CD8-positive, alpha-beta memory T cell (primary cell): ENCODE measurements around the gene OSTM1. TPM values are rescaled to one million over a fixed set of nuclear protein-coding genes. Genes with fewer than 3 reads are reported as not detected.

Source experiments
- CTCF ChIA-PET: fragments of 350-600 bp; sonication (Branson Sonifier 250); formaldehyde crosslinking; loops from one replicate; lab custom pipeline; 2021; ENCODE audit warnings: antibody characterized with exemption; lab: Charles Lee
- POLR2A ChIA-PET: fragments of 350-600 bp; sonication (Branson Sonifier 250); formaldehyde crosslinking; loops from one replicate; lab custom pipeline; 2021; ENCODE audit warnings: antibody characterized with exemption; lab: Charles Lee
- DNase-seq, 5 donors: peaks; one replicate each; pipeline versions ENCODE4 v3.0.0 to v3.0.0-alpha.2; 2020 to 2022; ENCODE audit warnings: mixed read lengths in 1 of 5
- H3K27ac ChIP-seq: one replicate; pipeline ENCODE4 v1.7.0; 2013; ENCODE audit warnings: low read depth, mild to moderate bottlenecking, low read length, moderate library complexity
- H3K27me3 ChIP-seq: 2 replicates; pipeline ENCODE4 v1.7.0; 2013; ENCODE audit warnings: low read length, mild to moderate bottlenecking; ENCODE audit not compliant: insufficient read depth, poor library complexity, severe bottlenecking
- H3K36me3 ChIP-seq: 2 replicates; pipeline ENCODE4 v1.7.0; 2013; ENCODE audit warnings: mild to moderate bottlenecking, low read length, moderate library complexity; ENCODE audit not compliant: insufficient read depth
- H3K4me1 ChIP-seq: 2 replicates; pipeline ENCODE4 v1.7.0; 2013; ENCODE audit warnings: mild to moderate bottlenecking, low read length, moderate library complexity; ENCODE audit not compliant: insufficient read depth
- H3K4me3 ChIP-seq: 2 replicates; pipeline ENCODE4 v1.7.0; 2013; ENCODE audit warnings: mild to moderate bottlenecking, low read length
- H3K9me3 ChIP-seq: 2 replicates; pipeline ENCODE4 v1.7.0; 2013; ENCODE audit warnings: mild to moderate bottlenecking, low read length
- H3K27ac Mint-ChIP-seq, 8 donors: one replicate each; pipeline ENCODE4 v1.8.0; 2020 to 2021; ENCODE audit warnings: mixed read lengths in 8 of 8, mild to moderate bottlenecking in 6 of 8, inconsistent platforms in 3 of 8, moderate library complexity in 3 of 8
- H3K27me3 Mint-ChIP-seq, 2 donors: one replicate each; pipeline ENCODE4 v1.8.0; 2020 to 2021; ENCODE audit warnings: mixed read lengths in 2 of 2, mild to moderate bottlenecking in 1 of 2, moderate library complexity in 1 of 2
- H3K36me3 Mint-ChIP-seq, 3 donors: one replicate each; pipeline ENCODE4 v1.8.0; 2020 to 2021; ENCODE audit warnings: mixed read lengths in 3 of 3, inconsistent platforms in 1 of 3, mild to moderate bottlenecking in 1 of 3
- H3K4me1 Mint-ChIP-seq, 3 donors: one replicate each; pipeline ENCODE4 v1.8.0; 2020 to 2021; ENCODE audit warnings: mixed read lengths in 3 of 3, inconsistent platforms in 1 of 3, mild to moderate bottlenecking in 1 of 3
- H3K4me3 Mint-ChIP-seq, 7 donors: one replicate each; pipeline ENCODE4 v1.8.0; 2020 to 2021; ENCODE audit warnings: mixed read lengths in 7 of 7, mild to moderate bottlenecking in 6 of 7, moderate library complexity in 4 of 7, inconsistent platforms in 2 of 7
- H3K9me3 Mint-ChIP-seq, 5 donors: one replicate each; pipeline ENCODE4 v1.8.0; 2020 to 2022; ENCODE audit warnings: mixed read lengths in 5 of 5, mild to moderate bottlenecking in 3 of 5, moderate library complexity in 2 of 5, inconsistent platforms in 1 of 5
- polyA plus RNA-seq: library from polyadenylated mRNA; unstranded; fragments of 300-500 nt; fragmentation: Illumina TruSeq; gene quantifications from one replicate; pipeline ENCODE4 v1.2.3, GENCODE V29; 2021
- total RNA-seq, 2 experiments: library from RNA; stranded (reverse); gene quantifications; one replicate each; pipeline ENCODE4 v1.2.3, GENCODE V29; 2021

Gene OSTM1, protein sequence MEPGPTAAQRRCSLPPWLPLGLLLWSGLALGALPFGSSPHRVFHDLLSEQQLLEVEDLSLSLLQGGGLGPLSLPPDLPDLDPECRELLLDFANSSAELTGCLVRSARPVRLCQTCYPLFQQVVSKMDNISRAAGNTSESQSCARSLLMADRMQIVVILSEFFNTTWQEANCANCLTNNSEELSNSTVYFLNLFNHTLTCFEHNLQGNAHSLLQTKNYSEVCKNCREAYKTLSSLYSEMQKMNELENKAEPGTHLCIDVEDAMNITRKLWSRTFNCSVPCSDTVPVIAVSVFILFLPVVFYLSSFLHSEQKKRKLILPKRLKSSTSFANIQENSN
- total RNA-seq (10 to 100 TPM; 26.2 to 26.4 TPM), polyA plus RNA-seq (47.8 TPM)

DNA sequence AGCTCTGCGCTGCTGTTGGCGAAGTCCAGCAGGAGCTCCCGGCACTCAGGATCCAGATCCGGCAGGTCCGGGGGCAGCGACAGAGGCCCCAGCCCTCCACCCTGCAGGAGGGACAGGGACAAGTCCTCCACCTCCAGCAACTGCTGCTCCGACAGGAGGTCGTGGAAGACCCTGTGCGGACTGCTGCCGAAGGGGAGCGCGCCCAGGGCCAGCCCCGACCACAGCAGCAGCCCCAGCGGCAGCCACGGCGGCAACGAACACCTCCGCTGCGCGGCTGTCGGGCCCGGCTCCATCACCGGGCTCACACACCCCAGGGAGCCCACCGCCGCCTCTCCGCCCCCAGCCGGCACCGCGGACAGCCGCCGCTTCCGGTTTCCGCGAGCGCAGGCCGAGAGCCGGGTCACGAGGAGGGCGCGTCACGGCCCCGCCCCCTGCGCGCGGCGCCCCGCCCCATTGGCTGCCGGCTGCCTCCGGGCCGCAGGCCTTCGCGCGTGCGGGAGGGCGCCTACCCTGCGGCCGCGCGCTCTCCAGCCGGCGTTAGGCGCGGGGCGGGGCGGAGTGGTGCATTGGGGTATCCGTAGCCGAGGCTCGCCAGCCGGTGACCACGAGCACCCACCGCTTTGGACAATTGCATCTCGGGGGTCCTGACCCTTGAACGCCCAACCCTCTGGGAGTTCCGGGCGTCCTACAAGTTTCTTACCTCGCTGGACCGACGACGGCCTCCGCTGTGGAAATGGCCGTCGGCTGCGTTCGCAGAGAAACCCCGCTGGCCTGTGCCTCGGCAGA, at the start of gene OSTM1:
Gene OSTM1, minus strand, starts transcription at position 383 of the 786 bp plus-strand sequence. Its CDS starts 90 bp downstream, at position 293.
- H3K27me3 ChIP-seq = no peaks in the 10 kb centered on the region
- ChIA-PET POLR2A (interaction anchor here (0.6 to 0.7 kb wide), 2 partner anchors 137 to 186 kb away, joined by 3 to 5 read pairs; partner anchors contain the start of gene SNX3), CTCF (no interaction called here)
- H3K4me1 ChIP-seq = peaks cover 24% of the 10 kb centered on the region
- H3K36me3 ChIP-seq = no peaks in the 10 kb centered on the region
- H3K4me3 ChIP-seq = peak within 1 kb of the TSS; percentile 98
- H3K9me3 ChIP-seq = no peaks in the 10 kb centered on the region
- peaks cover 0 to 6% (median 0%) of the 10 kb centered on the region in 3 donors for H3K36me3 Mint-ChIP-seq
- peaks cover 4% of the 10 kb centered on the region in 2 donors for H3K27me3 Mint-ChIP-seq
- peak within 1 kb of the TSS; percentile 84 for H3K27ac ChIP-seq
- H3K9me3 Mint-ChIP-seq = no peaks in the 10 kb centered on the region
- DNase-seq = peak; percentile 93 to 95 (median 94)
- H3K27ac Mint-ChIP-seq = peak within 1 kb of the TSS; percentile 85 to 94 (median 92)
- peak within 1 kb of the TSS; percentile 87 to 95 (median 89) for H3K4me3 Mint-ChIP-seq
- H3K4me1 Mint-ChIP-seq = peaks cover 15 to 34% (median 30%) of the 10 kb centered on the region in 3 donors

DNA sequence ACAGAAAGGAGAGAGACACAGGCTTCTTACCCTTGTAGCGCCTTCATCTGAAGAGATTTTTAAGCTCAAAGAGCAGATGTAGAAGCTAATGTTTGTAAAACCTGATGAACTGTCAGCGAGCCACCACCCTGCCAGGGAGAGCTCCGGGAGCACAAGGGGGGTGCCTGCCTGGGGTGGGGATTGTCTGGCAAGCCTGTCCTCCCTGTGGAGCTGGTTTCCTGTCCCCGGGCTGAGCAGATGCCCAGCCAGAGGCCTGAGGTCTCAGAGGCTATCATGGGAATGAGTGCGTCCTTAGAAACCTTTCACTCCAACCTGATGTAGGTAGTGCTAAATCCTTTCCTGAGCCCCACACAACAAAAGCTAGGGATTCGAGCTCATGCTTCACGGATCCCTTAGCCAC, 49.4 kb upstream of the OSTM1 start:
- H3K27ac Mint-ChIP-seq = no peak overlapping the region
- CTCF ChIA-PET = no interaction called here
- POLR2A ChIA-PET = no interaction called here
- peaks cover 3 to 7% (median 7%) of the 10 kb centered on the region in 3 donors for H3K4me1 Mint-ChIP-seq
- peaks cover 0 to 6% (median 0%) of the 10 kb centered on the region in 5 donors for H3K9me3 Mint-ChIP-seq
- Histone ChIP-seq H3K4me3 (no peak overlapping the region), H3K9me3 (no peaks in the 10 kb centered on the region), H3K4me1 (peaks cover 3% of the 10 kb centered on the region), H3K36me3 (no peaks in the 10 kb centered on the region), H3K27me3 (peaks cover 33% of the 10 kb centered on the region), H3K27ac (no peak overlapping the region)
- H3K36me3 Mint-ChIP-seq = no peaks in the 10 kb centered on the region
- H3K4me3 Mint-ChIP-seq = no peak overlapping the region
- H3K27me3 Mint-ChIP-seq = peaks cover 63 to 89% of the 10 kb centered on the region in 2 donors
- no peak for DNase-seq

DNA sequence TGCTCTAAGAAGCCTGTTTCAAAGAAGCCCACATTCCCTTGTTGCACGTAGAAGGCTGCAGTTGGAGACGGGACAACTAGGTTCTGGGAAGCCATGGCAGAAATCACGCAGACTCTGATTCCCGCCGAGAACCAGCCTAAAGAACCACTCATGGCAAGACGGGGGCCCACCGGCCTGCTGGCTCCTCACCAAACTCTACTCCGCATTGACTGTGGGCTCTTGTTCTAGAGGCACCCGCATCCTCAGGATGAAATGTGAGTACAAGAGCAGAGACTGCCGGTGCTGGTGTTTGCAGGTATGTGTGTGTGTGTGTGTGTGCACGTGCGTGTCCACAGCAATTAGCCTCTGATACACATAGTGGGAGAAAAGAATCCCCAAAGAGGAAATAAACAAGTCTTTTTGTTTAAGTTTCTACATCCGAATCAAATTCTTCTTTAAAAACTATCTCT, 49.0 kb upstream of the OSTM1 start:
- H3K9me3 ChIP-seq = no peaks in the 10 kb centered on the region
- H3K36me3 ChIP-seq = no peaks in the 10 kb centered on the region
- peaks cover 0 to 6% (median 0%) of the 10 kb centered on the region in 5 donors for H3K9me3 Mint-ChIP-seq
- POLR2A ChIA-PET = no interaction called here
- H3K4me3 Mint-ChIP-seq = no peak overlapping the region
- peaks cover 7 to 11% (median 11%) of the 10 kb centered on the region in 3 donors for H3K4me1 Mint-ChIP-seq
- DNase-seq = no peak
- H3K4me1 ChIP-seq = peaks cover 7% of the 10 kb centered on the region
- no peak overlapping the region for H3K27ac ChIP-seq
- H3K36me3 Mint-ChIP-seq = no peaks in the 10 kb centered on the region
- H3K27ac Mint-ChIP-seq = no peak overlapping the region
- H3K4me3 ChIP-seq = no peak overlapping the region
- H3K27me3 ChIP-seq = peaks cover 37% of the 10 kb centered on the region
- peaks cover 68 to 89% of the 10 kb centered on the region in 2 donors for H3K27me3 Mint-ChIP-seq
- CTCF ChIA-PET = no interaction called here

DNA sequence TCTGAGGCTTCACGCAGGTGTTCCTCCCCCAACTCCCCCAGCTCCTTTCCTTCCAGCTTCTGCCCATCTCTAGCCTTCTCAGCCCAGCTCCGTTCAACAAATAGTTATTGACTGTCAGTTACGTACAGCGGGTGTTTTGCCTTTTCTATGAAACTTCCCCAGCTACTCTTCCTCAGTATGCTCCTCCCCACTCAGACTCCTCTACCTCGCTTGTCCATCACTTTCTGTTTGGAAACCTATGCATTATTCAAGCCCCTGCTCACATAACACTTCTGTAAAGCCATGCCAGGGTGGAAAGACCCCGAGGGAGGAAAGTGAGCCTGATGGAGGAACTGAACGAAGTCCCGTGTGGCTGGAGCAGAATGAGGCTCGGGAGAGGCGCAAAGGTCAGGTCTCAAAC, 47.1 kb upstream of the OSTM1 start:
- Mint-ChIP-seq H3K4me3 (peak overlapping the region in 2 of 7 donors; percentile 1 to 62), H3K4me1 (peaks cover 18 to 21% (median 20%) of the 10 kb centered on the region in 3 donors), H3K27me3 (peaks cover 81 to 89% of the 10 kb centered on the region in 2 donors), H3K27ac (no peak overlapping the region), H3K9me3 (peaks cover 0 to 6% (median 0%) of the 10 kb centered on the region in 5 donors), H3K36me3 (peaks cover 0 to 3% (median 2%) of the 10 kb centered on the region in 3 donors)
- DNase-seq = no peak
- CTCF ChIA-PET = no interaction called here
- H3K9me3 ChIP-seq = no peaks in the 10 kb centered on the region
- H3K27me3 ChIP-seq = peaks cover 52% of the 10 kb centered on the region
- POLR2A ChIA-PET = no interaction called here
- peaks cover 16% of the 10 kb centered on the region for H3K4me1 ChIP-seq
- H3K4me3 ChIP-seq = no peak overlapping the region
- no peak overlapping the region for H3K27ac ChIP-seq
- no peaks in the 10 kb centered on the region for H3K36me3 ChIP-seq

DNA sequence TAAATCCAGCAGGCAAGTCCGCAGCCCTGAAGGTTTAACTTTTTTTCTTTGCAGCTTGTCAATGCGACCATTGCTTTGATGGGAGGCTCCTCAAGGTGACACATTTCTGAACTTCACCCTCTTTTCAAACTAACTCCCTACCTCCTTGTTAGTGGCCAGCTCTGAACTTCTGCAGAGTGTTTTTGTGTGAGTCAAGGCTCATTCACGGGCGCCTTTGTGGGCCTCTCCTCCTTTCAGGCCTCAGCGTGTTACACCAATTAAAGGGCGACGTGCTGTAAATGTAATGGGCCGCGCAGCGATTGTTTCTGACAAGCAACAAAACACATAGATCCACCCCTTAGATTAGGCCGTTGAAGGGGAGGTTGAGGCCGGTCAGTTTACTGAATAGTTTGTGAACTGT, 45.8 kb upstream of the OSTM1 start:
- CTCF ChIA-PET = no interaction called here
- no peak overlapping the region for H3K27ac Mint-ChIP-seq
- POLR2A ChIA-PET = no interaction called here
- peaks cover 0 to 3% (median 2%) of the 10 kb centered on the region in 3 donors for H3K36me3 Mint-ChIP-seq
- peak overlapping the region; percentile 15 to 57 (median 41) for H3K4me3 Mint-ChIP-seq
- Histone ChIP-seq H3K4me1 (peaks cover 29% of the 10 kb centered on the region), H3K36me3 (no peaks in the 10 kb centered on the region), H3K27ac (no peak overlapping the region), H3K4me3 (no peak overlapping the region), H3K9me3 (no peaks in the 10 kb centered on the region), H3K27me3 (peaks cover 63% of the 10 kb centered on the region)
- peaks cover 85 to 90% of the 10 kb centered on the region in 2 donors for H3K27me3 Mint-ChIP-seq
- no peak for DNase-seq
- peaks cover 0 to 3% (median 0%) of the 10 kb centered on the region in 5 donors for H3K9me3 Mint-ChIP-seq
- peaks cover 30 to 34% (median 31%) of the 10 kb centered on the region in 3 donors for H3K4me1 Mint-ChIP-seq

DNA sequence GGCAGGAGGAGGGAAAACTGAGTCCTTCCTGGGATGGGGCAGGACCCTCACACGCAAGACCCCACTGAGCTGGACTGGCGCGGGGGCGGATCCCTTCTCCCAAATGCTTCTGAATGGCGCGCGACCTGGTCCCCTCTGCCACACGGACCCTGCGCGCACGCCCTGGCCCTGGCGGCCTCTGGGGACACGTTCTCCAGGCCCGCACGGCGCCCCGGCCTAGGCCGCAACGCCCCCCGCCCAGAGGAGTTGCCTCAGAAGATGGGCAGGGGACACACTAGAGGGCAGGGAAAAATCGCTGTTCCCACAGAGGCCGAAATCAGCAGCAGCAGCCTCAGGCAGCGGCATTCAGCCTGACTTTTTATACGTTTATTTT, 45.2 kb upstream of the OSTM1 start:
- H3K4me1 Mint-ChIP-seq = peaks cover 36 to 40% (median 36%) of the 10 kb centered on the region in 3 donors
- H3K36me3 ChIP-seq = no peaks in the 10 kb centered on the region
- no peak overlapping the region for H3K4me3 ChIP-seq
- ChIA-PET CTCF (no interaction called here), POLR2A (no interaction called here)
- H3K27me3 Mint-ChIP-seq = peaks cover 85 to 90% of the 10 kb centered on the region in 2 donors
- no peak overlapping the region for H3K27ac ChIP-seq
- H3K27me3 ChIP-seq = peaks cover 68% of the 10 kb centered on the region
- H3K9me3 ChIP-seq = no peaks in the 10 kb centered on the region
- no peak for DNase-seq
- peaks cover 0 to 3% (median 2%) of the 10 kb centered on the region in 3 donors for H3K36me3 Mint-ChIP-seq
- H3K9me3 Mint-ChIP-seq = peaks cover 0 to 3% (median 0%) of the 10 kb centered on the region in 5 donors
- peak overlapping the region in 6 of 7 donors; percentile 87 to 95 (median 89) for H3K4me3 Mint-ChIP-seq
- peaks cover 35% of the 10 kb centered on the region for H3K4me1 ChIP-seq
- H3K27ac Mint-ChIP-seq = peak overlapping the region in 1 of 8 donors; percentile 31

DNA sequence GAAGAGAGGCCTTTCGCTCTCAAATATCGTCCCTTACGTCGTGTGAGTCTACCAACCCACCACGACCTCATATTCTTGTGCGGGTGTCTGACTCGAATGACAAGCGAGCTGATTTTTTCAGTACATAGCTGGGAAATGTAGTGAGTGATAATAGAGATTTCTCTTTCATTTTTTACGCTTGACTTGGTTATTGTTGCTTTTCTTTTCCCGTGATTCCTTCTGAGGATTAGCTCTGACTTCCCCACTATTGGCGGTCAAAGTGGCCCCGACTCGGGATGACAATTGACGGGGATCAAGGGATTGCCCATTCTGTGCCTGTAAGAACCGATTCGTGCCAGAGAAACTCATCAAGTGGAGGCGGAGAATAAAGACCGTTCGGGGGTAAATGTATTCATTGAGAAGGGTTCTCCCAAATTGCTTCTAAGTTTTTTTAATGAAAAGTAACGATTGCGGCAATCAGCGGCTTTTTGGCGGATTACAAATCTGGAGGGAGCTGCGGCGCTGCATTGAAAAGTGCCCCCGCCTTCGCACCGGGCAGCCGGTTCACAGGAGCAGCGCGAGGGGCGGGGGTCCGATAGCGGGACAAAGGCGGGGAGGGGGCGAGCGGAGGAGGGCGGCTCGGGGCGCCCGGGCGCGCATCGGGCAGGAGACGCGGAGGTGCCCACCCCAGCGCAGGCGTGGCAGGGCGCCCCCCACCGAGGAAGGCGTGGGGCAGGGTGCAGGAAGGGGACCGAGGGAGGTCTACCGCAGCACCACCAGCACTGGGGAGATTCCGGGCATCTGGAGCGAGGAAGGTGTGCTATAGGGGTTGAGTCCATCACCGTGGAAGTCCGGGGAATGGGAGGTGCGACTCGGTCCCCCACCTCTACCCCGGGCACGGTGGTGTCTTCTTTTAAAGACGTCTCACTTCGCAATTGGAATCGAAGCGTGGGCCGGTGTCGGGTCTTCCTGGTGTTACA, 44.5 kb upstream of the OSTM1 start:
- peaks cover 0 to 3% (median 0%) of the 10 kb centered on the region in 5 donors for H3K9me3 Mint-ChIP-seq
- CTCF ChIA-PET = interaction anchor here (1.0 kb wide), 1 partner anchor 142 kb away, joined by 3 read pairs; the partner anchor contains the start of gene SNX3
- peaks cover 87 to 90% of the 10 kb centered on the region in 2 donors for H3K27me3 Mint-ChIP-seq
- H3K4me1 Mint-ChIP-seq = peaks cover 43 to 46% (median 43%) of the 10 kb centered on the region in 3 donors
- H3K4me3 ChIP-seq = peak overlapping the region; percentile 57
- POLR2A ChIA-PET = no interaction called here
- no peaks in the 10 kb centered on the region for H3K9me3 ChIP-seq
- H3K36me3 ChIP-seq = no peaks in the 10 kb centered on the region
- H3K4me3 Mint-ChIP-seq = peak overlapping the region; percentile 87 to 95 (median 89)
- DNase-seq = peak in 1 of 5 donors; percentile 8
- peaks cover 65% of the 10 kb centered on the region for H3K27me3 ChIP-seq
- H3K27ac Mint-ChIP-seq = peak overlapping the region in 2 of 8 donors; percentile 1 to 31
- peaks cover 37% of the 10 kb centered on the region for H3K4me1 ChIP-seq
- no peak overlapping the region for H3K27ac ChIP-seq
- peaks cover 0 to 3% (median 2%) of the 10 kb centered on the region in 3 donors for H3K36me3 Mint-ChIP-seq
